Karpas-422 (cell line): ENCODE measurements around the gene DOCK7. TPM values are rescaled to one million over a fixed set of nuclear protein-coding genes. Genes with fewer than 3 reads are reported as not detected.
A peak's percentile ranks its signal among the peaks of the same experiment; 100 is the strongest.

Source experiments
- DNase-seq: peaks from one replicate; pipeline ENCODE4 v3.0.0-alpha.2; 2015
- H2AFZ ChIP-seq: fragments of 200-600 bp; sonication (generic); 2 replicates; pipeline ENCODE4 v1.6.1; 2014; ENCODE audit warnings: antibody characterized with exemption, low read length, mixed read lengths
- H3K27ac ChIP-seq: fragments of 200-600 bp; sonication (generic); 2 replicates; pipeline ENCODE4 v1.5.1; 2014; ENCODE audit warnings: mild to moderate bottlenecking, low read length, moderate library complexity
- H3K27me3 ChIP-seq: fragments of 200-600 bp; sonication (generic); 2 replicates; pipeline ENCODE4 v1.6.1; 2014; ENCODE audit warnings: low read length, mixed read lengths
- H3K36me3 ChIP-seq: fragments of 200-600 bp; sonication (generic); 2 replicates; pipeline ENCODE4 v1.6.1; 2014; ENCODE audit warnings: low read length, mixed read lengths; ENCODE audit not compliant: insufficient read depth
- H3K4me1 ChIP-seq: fragments of 200-600 bp; sonication (generic); 2 replicates; pipeline ENCODE4 v1.6.1; 2014; ENCODE audit warnings: mild to moderate bottlenecking, low read length, mixed read lengths
- H3K4me2 ChIP-seq: fragments of 200-600 bp; sonication (generic); 2 replicates; pipeline ENCODE4 v1.6.1; 2014; ENCODE audit warnings: low read length, low read depth, mild to moderate bottlenecking; ENCODE audit not compliant: poor library complexity, severe bottlenecking
- H3K4me3 ChIP-seq: fragments of 200-600 bp; sonication (generic); 2 replicates; pipeline ENCODE4 v1.5.1; 2014; ENCODE audit warnings: mild to moderate bottlenecking, antibody characterized with exemption, low read length, mixed read lengths
- H3K79me2 ChIP-seq: fragments of 200-600 bp; sonication (generic); 2 replicates; pipeline ENCODE4 v1.6.1; 2014; ENCODE audit warnings: mild to moderate bottlenecking, low read length, mixed read lengths
- H3K9ac ChIP-seq: fragments of 200-600 bp; sonication (generic); 2 replicates; pipeline ENCODE4 v1.6.0; 2014; ENCODE audit warnings: low read length
- H3K9me2 ChIP-seq: fragments of 200-600 bp; sonication (generic), shearing (Covaris generic); replicated peaks from 2 replicates; pipeline ENCODE4 v1.6.0; 2014; ENCODE audit warnings: mild to moderate bottlenecking, low read length, moderate library complexity; ENCODE audit not compliant: insufficient read depth
- H3K9me3 ChIP-seq: fragments of 300-700, 200-600 bp; sonication (generic); 2 replicates; pipeline ENCODE4 v1.6.1; 2014; ENCODE audit warnings: low read length, mixed read lengths
- H4K20me1 ChIP-seq: fragments of 200-600 bp; sonication (generic); 2 replicates; pipeline ENCODE4 v1.6.1; 2014; ENCODE audit warnings: mild to moderate bottlenecking, antibody characterized with exemption, low read length, low read depth; ENCODE audit not compliant: insufficient read depth
- total RNA-seq: library from RNA; depleted of rRNA; stranded (reverse); fragments of >200 nt; shearing (Covaris generic); gene quantifications from 2 replicates; pipeline ENCODE4 v1.2.3, GENCODE V29; 2014; ENCODE audit warnings: low replicate concordance

The DOCK7 gene
- total RNA-seq, 1 experiment from 2014 or later: 0.11 TPM

DNA sequence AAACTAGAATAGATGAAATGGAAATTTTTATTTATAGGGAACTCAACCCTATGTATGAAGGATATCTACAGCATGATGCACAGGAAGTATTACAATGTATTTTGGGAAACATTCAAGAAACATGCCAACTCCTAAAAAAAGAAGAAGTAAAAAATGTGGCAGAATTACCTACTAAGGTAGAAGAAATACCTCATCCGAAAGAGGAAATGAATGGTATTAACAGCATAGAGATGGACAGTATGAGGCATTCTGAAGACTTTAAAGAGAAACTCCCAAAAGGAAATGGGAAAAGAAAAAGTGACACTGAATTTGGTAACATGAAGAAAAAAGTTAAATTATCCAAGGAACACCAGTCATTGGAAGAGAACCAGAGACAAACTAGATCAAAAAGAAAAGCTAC lies 243.5 kb downstream of the DOCK7 start:
- H3K4me2 ChIP-seq: no peak overlapping the region
- H3K36me3 ChIP-seq: peaks cover 83% of the 10 kb centered on the region
- H3K79me2 ChIP-seq: peaks cover 70% of the 10 kb centered on the region
- H3K4me1 ChIP-seq: peaks cover 15% of the 10 kb centered on the region
- H3K9me3 ChIP-seq: no peaks in the 10 kb centered on the region
- no peak overlapping the region for H3K9ac ChIP-seq
- no peak overlapping the region for H3K4me3 ChIP-seq
- H3K27me3 ChIP-seq: no peaks in the 10 kb centered on the region
- peak; percentile 29 for DNase-seq
- H3K27ac ChIP-seq: no peak overlapping the region
- no peak overlapping the region for H2AFZ ChIP-seq
- no peaks in the 10 kb centered on the region for H3K9me2 ChIP-seq
- H4K20me1 ChIP-seq: peaks cover 20% of the 10 kb centered on the region

DNA sequence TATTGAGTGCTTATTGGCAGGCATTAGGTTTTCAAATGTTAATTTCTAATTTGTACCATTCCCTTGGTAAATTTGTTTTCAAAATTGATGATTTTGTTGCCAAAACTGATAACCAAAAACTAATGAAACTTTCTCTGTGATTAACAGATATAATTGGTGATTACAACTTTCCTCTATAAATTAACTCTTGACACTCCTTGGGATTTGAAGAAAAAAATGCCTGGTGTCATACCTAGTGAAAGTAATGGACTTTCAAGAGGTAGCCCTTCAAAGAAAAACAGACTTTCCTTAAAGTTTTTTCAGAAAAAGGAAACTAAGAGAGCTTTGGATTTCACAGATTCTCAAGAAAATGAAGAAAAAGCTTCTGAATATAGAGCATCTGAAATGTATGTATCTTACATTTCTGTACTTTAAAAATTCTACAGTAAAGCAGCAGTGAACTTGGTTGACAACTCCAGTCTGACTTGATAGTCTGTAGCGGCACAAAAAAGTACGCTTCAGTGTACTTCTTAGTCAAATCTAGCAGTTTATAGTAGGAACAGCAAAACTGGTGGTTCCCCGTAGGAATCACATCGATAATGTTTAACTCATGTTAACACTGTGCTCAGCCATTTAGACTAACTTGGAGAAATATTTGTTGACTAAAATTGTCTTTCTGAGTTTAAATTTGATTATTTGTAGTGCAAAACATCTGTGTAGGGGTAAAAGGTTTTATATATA lies 248.4 kb downstream of the DOCK7 start:
- Histone ChIP-seq H3K36me3 (peaks cover 44% of the 10 kb centered on the region), H3K27me3 (no peaks in the 10 kb centered on the region), H3K9ac (no peak overlapping the region), H2AFZ (no peak overlapping the region), H3K4me3 (peak overlapping the region; percentile 78), H3K9me3 (no peaks in the 10 kb centered on the region), H4K20me1 (peaks cover 24% of the 10 kb centered on the region), H3K4me1 (peaks cover 33% of the 10 kb centered on the region), H3K9me2 (no peaks in the 10 kb centered on the region), H3K27ac (0 out of 2 replicates have a peak overlapping the region, but pooled peaks have one; percentile 23), H3K79me2 (peaks cover 86% of the 10 kb centered on the region), H3K4me2 (peak overlapping the region; percentile 80)
- no peak for DNase-seq

GRCh38 chr1:62438163-62438562 lies 250.0 kb downstream of the DOCK7 start:
- Histone ChIP-seq H3K79me2 (peaks cover 70% of the 10 kb centered on the region), H3K36me3 (peaks cover 27% of the 10 kb centered on the region), H3K9ac (peak overlapping the region; percentile 94), H3K4me2 (peak overlapping the region; percentile 80), H3K27me3 (no peaks in the 10 kb centered on the region), H3K4me1 (peaks cover 33% of the 10 kb centered on the region), H2AFZ (no peak overlapping the region), H4K20me1 (peaks cover 21% of the 10 kb centered on the region), H3K9me3 (no peaks in the 10 kb centered on the region), H3K4me3 (peak overlapping the region; percentile 78), H3K27ac (peak overlapping the region; percentile 92; the same call in 1 of the 2 replicates), H3K9me2 (no peaks in the 10 kb centered on the region)
- peak; percentile 59 for DNase-seq

DNA sequence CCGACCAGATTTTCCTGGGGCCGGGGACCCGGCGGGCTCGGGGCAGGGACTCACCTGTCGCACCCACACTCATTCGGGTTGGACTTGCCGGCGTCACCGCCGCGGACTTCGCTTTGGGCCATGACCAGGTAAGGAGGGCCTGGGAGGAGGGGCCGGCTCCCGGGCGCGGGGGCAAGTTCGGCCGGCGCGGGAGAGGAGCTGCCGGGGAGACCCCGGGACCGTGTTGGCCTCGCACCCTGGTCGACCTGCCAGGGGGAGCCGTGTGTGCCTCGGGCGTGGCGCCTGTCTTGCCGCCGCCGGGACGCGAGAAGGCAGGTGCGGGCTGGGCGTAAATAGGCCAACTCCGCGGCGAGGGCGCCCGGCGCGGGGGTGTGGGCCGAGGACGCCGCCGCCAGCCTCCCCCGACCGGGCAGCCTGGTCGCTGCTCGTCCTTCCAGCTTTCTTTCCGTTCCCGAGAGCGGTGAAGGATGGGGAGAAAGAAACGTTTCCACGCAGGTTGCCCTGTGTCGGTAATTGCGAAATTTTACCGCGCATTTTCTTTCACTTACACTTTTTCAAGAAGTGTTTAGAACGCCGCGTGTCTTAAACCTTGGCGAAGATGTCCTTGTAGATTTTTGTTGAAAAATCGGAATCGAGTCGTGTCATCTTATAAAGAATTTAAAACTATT lies 250.8 kb downstream of the DOCK7 start:
- DNase-seq: peak; percentile 65
- Histone ChIP-seq H3K9me2 (no peaks in the 10 kb centered on the region), H3K27ac (peak overlapping the region; percentile 92), H3K27me3 (no peaks in the 10 kb centered on the region), H4K20me1 (peaks cover 21% of the 10 kb centered on the region), H3K4me3 (peak overlapping the region; percentile 78), H3K4me1 (peaks cover 33% of the 10 kb centered on the region), H3K9ac (peak overlapping the region; percentile 94), H3K4me2 (peak overlapping the region; percentile 80), H3K36me3 (peaks cover 20% of the 10 kb centered on the region), H3K9me3 (no peaks in the 10 kb centered on the region), H2AFZ (peak overlapping the region; percentile 74), H3K79me2 (peaks cover 62% of the 10 kb centered on the region)

- no peaks in the 10 kb centered on the region for H3K27me3 ChIP-seq
- peaks cover 55% of the 10 kb centered on the region for H3K79me2 ChIP-seq
- DNase-seq: peak; percentile 99
- peak within 1 kb of the TSS; percentile 82 for H3K4me2 ChIP-seq
- peaks cover 13% of the 10 kb centered on the region for H3K36me3 ChIP-seq
- peaks cover 21% of the 10 kb centered on the region for H4K20me1 ChIP-seq
- H3K9me2 ChIP-seq: no peaks in the 10 kb centered on the region
- peak within 1 kb of the TSS; percentile 74 for H2AFZ ChIP-seq
- peak within 1 kb of the TSS; percentile 94 for H3K9ac ChIP-seq
- peak within 1 kb of the TSS; percentile 81 for H3K4me3 ChIP-seq
- H3K9me3 ChIP-seq: no peaks in the 10 kb centered on the region
- peaks cover 34% of the 10 kb centered on the region for H3K4me1 ChIP-seq
- peak within 1 kb of the TSS; percentile 92 for H3K27ac ChIP-seq
These were observed 251.5 kb downstream of the DOCK7 start, which contains the start of gene USP1 for GRCh38 chr1:62436466-62437272. Gene USP1, plus strand, starts transcription at chr1:62437049. Its CDS starts 2,819 bp downstream, at chr1:62439868.

DNA sequence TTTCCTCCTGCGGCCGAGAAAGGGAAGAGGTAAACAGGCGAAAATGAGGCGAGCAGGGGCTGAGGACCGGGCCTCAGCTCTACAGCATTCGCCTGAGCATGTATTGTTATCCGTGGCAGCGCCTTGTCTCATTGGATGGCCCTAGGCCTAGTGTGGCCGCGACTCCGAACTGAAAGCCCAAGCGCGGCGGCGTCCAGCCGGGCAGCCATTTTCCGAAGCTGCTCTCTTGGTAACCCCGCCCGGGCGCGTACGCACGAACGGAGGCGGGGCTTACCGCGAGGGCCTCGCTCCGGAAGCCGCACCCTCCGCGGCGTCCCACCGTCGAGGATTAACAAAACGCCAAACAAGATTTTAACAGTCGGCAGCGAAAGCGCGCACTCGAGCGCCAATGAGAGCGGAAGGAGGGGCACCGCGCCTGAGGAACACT lies 252.1 kb downstream of the DOCK7 start:
- no peaks in the 10 kb centered on the region for H3K27me3 ChIP-seq
- H3K79me2 ChIP-seq: peaks cover 49% of the 10 kb centered on the region
- H2AFZ ChIP-seq: peak overlapping the region; percentile 37; the same call in 1 of the 2 replicates
- H3K4me3 ChIP-seq: peak overlapping the region; percentile 81
- H3K9me3 ChIP-seq: no peaks in the 10 kb centered on the region
- peaks cover 37% of the 10 kb centered on the region for H3K4me1 ChIP-seq
- H3K9ac ChIP-seq: peak overlapping the region; percentile 84
- no peak for DNase-seq
- H3K9me2 ChIP-seq: no peaks in the 10 kb centered on the region
- peak overlapping the region; percentile 82 for H3K4me2 ChIP-seq
- H3K27ac ChIP-seq: peak overlapping the region; percentile 83
- peaks cover 7% of the 10 kb centered on the region; the same call in 1 of the 2 replicates for H3K36me3 ChIP-seq
- H4K20me1 ChIP-seq: peaks cover 21% of the 10 kb centered on the region

DNA sequence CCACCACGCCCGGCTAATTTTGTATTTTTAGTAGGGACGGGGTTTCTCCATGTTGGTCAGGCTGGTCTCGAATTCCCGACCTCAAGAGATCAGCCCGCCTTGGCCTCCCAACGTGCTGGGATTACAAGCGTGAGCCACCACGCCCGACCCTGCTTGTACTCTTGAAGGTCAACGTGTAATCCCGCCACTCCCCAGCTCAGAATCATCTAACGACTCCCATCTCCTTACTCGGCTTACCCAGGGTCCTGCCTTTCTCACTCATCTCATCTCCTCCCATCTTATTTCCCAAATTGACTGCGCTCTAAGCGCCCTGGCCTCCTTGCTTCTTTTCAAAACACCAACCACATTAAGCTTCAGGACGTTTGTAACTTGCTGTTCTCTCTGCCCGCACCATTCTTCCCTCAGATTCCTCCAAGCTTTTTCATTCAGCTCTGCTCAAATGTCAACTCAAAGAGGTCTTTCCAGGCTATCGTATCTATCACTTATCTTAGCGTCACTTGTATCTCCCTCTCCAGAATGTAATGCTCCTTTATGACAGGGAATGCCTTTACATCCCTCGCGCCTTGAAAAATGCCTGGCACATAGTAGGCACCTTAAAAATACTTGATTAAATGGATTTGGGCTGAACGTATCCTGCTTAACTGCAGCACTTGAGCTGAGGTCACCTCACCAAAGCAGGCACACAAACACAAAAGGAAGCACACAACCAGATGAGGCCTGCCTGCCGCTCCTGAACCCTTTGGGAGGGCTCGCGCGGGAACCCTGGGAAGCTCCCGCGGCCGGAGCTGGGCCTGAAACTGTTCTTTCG lies 252.8 kb downstream of the DOCK7 start:
- peak overlapping the region; percentile 81 for H3K4me3 ChIP-seq
- no peaks in the 10 kb centered on the region for H3K9me2 ChIP-seq
- H3K27ac ChIP-seq: peak overlapping the region; percentile 83
- no peaks in the 10 kb centered on the region for H3K9me3 ChIP-seq
- H3K9ac ChIP-seq: peak overlapping the region; percentile 84
- peak overlapping the region; percentile 37; the same call in 1 of the 2 replicates for H2AFZ ChIP-seq
- no peak for DNase-seq
- H3K4me1 ChIP-seq: peaks cover 37% of the 10 kb centered on the region
- H3K4me2 ChIP-seq: peak overlapping the region; percentile 82
- H3K79me2 ChIP-seq: peaks cover 42% of the 10 kb centered on the region
- H4K20me1 ChIP-seq: peaks cover 21% of the 10 kb centered on the region
- no peaks in the 10 kb centered on the region for H3K27me3 ChIP-seq
- H3K36me3 ChIP-seq: peaks cover 1% of the 10 kb centered on the region; the same call in 1 of the 2 replicates
